Activated naive CD4-positive, alpha-beta T cell treated with anti-CD3 and anti-CD28 coated beads, Interleukin-2, amount 10 ng/mL, durations not matched to agents 7 days and 5 days (primary cell): Measurements from ENCODE around the gene WDR35.
"Not testable (repeated sequence)": the region's sequence is repeated elsewhere in the genome, so short reads cannot be mapped to it uniquely, and the experiment has no call there.

Experiments
- CTCF ChIA-PET: fragments of 350-600 bp; sonication (Branson Sonifier 250); formaldehyde crosslinking; loops from one replicate; lab custom pipeline; 2021; ENCODE audit warnings: antibody characterized with exemption; lab: Charles Lee
- DNase-seq: peaks from one replicate; pipeline ENCODE4 v3.0.0-alpha.2; 2020
- H3K27ac Mint-ChIP-seq: one replicate; pipeline ENCODE4 v1.8.0; 2021; ENCODE audit warnings: mild to moderate bottlenecking, moderate library complexity, mixed read lengths
- H3K27me3 Mint-ChIP-seq: one replicate; pipeline ENCODE4 v1.8.0; 2021; ENCODE audit warnings: mild to moderate bottlenecking, mixed read lengths
- H3K36me3 Mint-ChIP-seq: one replicate; pipeline ENCODE4 v1.8.0; 2021; ENCODE audit warnings: mixed read lengths
- H3K4me1 Mint-ChIP-seq: one replicate; pipeline ENCODE4 v1.8.0; 2021; ENCODE audit warnings: mixed read lengths
- H3K4me3 Mint-ChIP-seq: one replicate; pipeline ENCODE4 v1.8.0; 2021; ENCODE audit warnings: mild to moderate bottlenecking, moderate library complexity, mixed read lengths
- H3K9me3 Mint-ChIP-seq: one replicate; pipeline ENCODE4 v1.8.0; 2021; ENCODE audit warnings: mixed read lengths

The WDR35 gene

GRCh38 chr2:19943189-19943588 is 46.7 kb downstream of the WDR35 start:
- Mint-ChIP-seq H3K36me3 (no peaks in the 10 kb centered on the region), H3K9me3 (no peaks in the 10 kb centered on the region), H3K4me1 (no peaks in the 10 kb centered on the region), H3K27me3 (no peaks in the 10 kb centered on the region), H3K4me3 (no peak overlapping the region), H3K27ac (no peak overlapping the region)
- CTCF ChIA-PET: interaction anchor here (0.9 kb wide), 1 partner anchor 72 kb away, joined by 3 read pairs; no protein-coding TSS in a partner anchor
- DNase-seq: no peak

DNA sequence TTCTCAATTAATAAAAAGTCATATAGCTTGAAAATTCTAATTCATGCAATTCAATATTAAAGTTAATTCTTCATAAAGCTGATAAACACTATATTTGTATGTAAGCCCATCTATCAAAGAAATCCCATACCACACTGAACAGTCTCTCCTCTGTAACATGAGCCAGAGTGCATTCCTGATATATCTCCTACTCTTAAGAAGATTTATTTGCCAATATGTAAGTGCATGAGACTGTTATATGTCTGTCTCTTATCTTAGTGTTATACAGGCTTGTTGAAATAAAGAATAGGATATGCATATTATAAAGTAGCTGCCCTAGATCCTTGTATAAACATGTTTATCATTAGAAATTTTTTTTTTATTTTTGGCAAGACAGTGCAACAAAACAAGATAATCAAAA is 47.7 kb downstream of the WDR35 start:
- CTCF ChIA-PET: no interaction called here
- Mint-ChIP-seq H3K27me3 (no peaks in the 10 kb centered on the region), H3K27ac (no peak overlapping the region), H3K4me3 (no peak overlapping the region), H3K36me3 (no peaks in the 10 kb centered on the region), H3K4me1 (no peaks in the 10 kb centered on the region), H3K9me3 (no peaks in the 10 kb centered on the region)
- no peak for DNase-seq

DNA sequence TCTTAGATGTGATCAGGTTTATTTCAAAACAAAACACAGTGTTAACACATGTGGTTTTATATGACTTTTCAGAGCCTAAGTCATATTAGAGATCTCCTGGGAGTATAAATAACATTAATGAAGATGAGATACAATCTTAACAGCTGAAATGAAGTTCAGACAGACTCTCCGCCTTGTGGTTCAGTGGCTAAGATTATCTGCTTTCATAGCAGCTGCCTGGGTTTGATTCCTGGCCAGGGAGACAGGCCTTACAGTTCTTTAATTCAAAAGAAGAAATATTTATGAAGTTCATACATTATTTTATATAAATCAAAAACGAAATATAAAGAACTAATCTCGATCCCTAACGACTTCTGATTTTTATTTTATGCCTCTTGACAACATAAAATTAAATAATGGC is 52.9 kb downstream of the WDR35 start:
- CTCF ChIA-PET: no interaction called here

DNA sequence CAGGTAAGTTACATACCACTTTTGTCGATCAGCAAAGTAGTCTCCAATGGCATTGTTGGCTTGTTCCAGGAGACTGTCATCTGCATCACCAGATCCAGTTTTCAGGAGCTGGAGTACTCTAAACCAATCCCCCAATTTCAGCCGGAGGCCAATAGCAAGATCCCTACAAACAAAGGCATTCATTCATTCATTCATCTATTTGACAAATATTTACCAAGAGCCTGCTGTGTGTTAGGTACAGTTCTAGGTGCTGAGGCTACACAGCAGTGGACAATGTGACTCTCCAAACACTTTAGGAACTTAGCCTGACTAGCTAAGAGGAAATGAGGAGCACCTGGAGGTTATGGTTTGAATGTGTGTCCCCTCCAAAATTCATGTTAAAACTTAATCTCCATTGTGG is 53.7 kb downstream of the WDR35 start:
- no peak overlapping the region for H3K4me3 Mint-ChIP-seq
- H3K27me3 Mint-ChIP-seq: no peaks in the 10 kb centered on the region
- no peaks in the 10 kb centered on the region for H3K4me1 Mint-ChIP-seq
- CTCF ChIA-PET: interaction anchor here (0.5 kb wide), 1 partner anchor 226 kb away, joined by 3 read pairs; no protein-coding TSS in a partner anchor
- H3K9me3 Mint-ChIP-seq: no peaks in the 10 kb centered on the region
- H3K27ac Mint-ChIP-seq: no peak overlapping the region
- DNase-seq: no peak
- no peaks in the 10 kb centered on the region for H3K36me3 Mint-ChIP-seq

More for the DNA sequence above, 52.9 kb downstream of the WDR35 start:
- Mint-ChIP-seq H3K4me1 (no peaks in the 10 kb centered on the region), H3K9me3 (no peaks in the 10 kb centered on the region), H3K4me3 (no peak overlapping the region), H3K36me3 (no peaks in the 10 kb centered on the region), H3K27me3 (no peaks in the 10 kb centered on the region), H3K27ac (no peak overlapping the region)
- no peak for DNase-seq

DNA sequence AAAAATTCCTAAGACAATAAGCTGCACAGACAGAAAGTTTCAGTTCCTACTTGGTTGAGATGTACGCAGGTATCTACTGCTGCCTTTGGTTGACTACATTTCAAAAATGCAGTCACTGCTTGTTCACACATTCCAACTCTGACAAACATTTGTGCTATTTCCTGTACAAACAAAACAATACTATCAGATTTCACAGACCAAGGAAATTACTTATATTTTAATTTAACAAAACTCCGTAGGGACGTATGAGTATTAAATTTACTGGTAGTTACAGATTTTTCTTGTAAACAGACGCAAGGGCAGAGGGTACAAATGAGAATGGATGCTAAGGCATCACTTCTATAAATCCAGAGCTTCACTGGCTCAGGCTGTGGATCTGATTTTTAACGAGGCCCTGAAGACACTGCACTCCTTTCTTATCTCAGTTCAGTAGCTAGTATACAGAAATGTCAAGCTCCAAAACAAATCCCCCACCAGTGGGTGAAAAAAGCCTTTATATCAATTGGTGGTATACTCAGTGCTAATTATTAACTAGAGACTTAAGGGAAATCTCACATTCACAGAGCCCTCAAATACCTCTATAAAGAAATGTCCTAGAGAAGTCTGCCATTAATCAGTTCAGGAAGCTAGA is 56.4 kb downstream of the WDR35 start:
- Mint-ChIP-seq H3K4me1 (no peaks in the 10 kb centered on the region), H3K36me3 (peaks cover 3% of the 10 kb centered on the region)

DNA sequence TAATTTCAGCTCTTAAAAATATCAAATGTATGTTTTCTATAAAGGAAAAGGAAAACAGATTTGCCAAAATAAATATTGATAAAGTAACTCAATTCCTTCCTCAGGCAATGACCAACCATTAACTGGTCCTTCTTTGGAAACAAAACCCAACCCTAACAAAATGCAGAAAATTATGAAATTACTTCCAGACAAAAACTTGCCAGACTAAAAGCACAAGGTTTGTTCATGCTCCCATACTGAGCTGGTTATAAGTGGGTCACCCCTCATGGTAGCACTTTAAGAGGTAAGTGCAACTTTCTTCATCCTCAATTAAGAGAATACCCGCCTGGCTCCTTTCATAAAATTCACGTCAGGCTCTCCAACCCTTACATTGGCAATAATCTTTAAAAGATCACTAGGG is 57.0 kb downstream of the WDR35 start:
- no peak overlapping the region for H3K27ac Mint-ChIP-seq
- H3K36me3 Mint-ChIP-seq: peaks cover 4% of the 10 kb centered on the region
- H3K4me1 Mint-ChIP-seq: no peaks in the 10 kb centered on the region
- H3K27me3 Mint-ChIP-seq: no peaks in the 10 kb centered on the region
- CTCF ChIA-PET: no interaction called here
- no peak overlapping the region for H3K4me3 Mint-ChIP-seq
- DNase-seq: no peak
- H3K9me3 Mint-ChIP-seq: peaks cover 3% of the 10 kb centered on the region

More for the DNA sequence above, 56.4 kb downstream of the WDR35 start:
- CTCF ChIA-PET: no interaction called here
- H3K27me3 Mint-ChIP-seq: no peaks in the 10 kb centered on the region
- H3K9me3 Mint-ChIP-seq: no peaks in the 10 kb centered on the region
- H3K27ac Mint-ChIP-seq: no peak overlapping the region
- DNase-seq: no peak
- no peak overlapping the region for H3K4me3 Mint-ChIP-seq

DNA sequence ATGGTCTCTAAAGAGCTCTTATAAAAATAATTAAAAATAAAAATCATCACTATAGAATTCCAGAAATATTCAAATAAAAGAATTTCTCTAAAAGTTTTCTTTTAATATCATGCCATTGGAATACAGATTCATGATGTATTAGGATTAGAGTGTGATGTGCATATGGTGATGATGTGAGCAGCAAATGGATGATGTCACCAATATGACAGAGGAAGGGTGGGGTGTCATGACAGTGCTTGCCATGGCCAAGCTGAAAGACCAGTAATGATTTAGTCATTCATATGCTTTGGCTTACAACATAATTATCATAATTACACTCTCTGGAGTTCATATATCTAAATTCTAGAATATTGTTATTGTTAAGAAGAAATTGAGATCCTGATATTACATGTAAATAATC is 60.7 kb downstream of the WDR35 start:
- Mint-ChIP-seq H3K9me3 (peaks cover 17% of the 10 kb centered on the region), H3K27me3 (no peaks in the 10 kb centered on the region), H3K4me1 (no peaks in the 10 kb centered on the region), H3K4me3 (no peak overlapping the region), H3K36me3 (peaks cover 17% of the 10 kb centered on the region), H3K27ac (no peak overlapping the region)
- CTCF ChIA-PET: no interaction called here
- DNase-seq: no peak

DNA sequence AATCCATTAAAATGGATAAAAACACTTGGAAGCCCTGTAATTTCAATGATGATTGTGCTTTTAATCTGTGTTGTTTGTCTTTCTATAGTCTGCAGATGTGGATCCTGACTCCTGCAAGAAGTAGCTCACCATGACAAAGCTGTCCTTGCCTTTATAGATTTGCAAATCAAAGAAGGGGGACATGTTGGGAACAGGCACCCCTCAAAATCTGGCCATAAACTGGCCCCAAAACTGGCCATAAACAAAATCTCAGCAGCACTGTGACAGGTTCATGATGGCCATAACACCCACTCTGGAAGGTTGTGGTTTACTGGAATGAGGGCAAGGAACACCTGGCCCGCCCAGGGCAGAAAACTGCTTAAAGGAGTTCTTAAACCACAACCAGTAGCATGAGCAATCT is 62.1 kb downstream of the WDR35 start:
- DNase-seq, H3K4me1 Mint-ChIP-seq, H3K27ac Mint-ChIP-seq, H3K4me3 Mint-ChIP-seq, H3K27me3 Mint-ChIP-seq, CTCF ChIA-PET: not testable (repeated sequence)
- Mint-ChIP-seq H3K36me3 (peaks cover 17% of the 10 kb centered on the region), H3K9me3 (peaks cover 17% of the 10 kb centered on the region)

GRCh38 chr2:19924526-19924925 is 65.4 kb downstream of the WDR35 start:
- Mint-ChIP-seq H3K36me3 (peaks cover 17% of the 10 kb centered on the region), H3K9me3 (peaks cover 17% of the 10 kb centered on the region)
- H3K27ac Mint-ChIP-seq, CTCF ChIA-PET, H3K27me3 Mint-ChIP-seq, H3K4me3 Mint-ChIP-seq, H3K4me1 Mint-ChIP-seq, DNase-seq: not testable (repeated sequence)

DNA sequence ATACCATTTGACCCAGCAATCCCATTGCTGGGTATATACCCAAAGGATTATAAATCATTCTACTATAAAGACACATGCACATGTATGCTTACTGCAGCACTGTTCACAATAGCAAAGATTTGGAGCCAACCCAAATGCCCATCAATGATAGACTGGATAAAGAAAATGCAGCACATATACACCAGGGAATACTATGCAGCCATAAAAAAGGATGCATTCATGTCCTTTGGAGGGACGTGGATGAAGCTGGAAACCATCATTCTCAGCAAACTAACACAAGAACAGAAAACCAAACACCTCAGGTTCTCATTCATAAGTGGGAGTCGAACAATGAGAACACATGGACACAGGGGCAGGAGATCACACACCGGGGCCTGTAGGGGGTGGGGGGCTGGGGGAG is 67.7 kb downstream of the WDR35 start:
- H3K4me3 Mint-ChIP-seq, H3K27me3 Mint-ChIP-seq, H3K27ac Mint-ChIP-seq, DNase-seq, H3K9me3 Mint-ChIP-seq, H3K4me1 Mint-ChIP-seq, CTCF ChIA-PET: not testable (repeated sequence)
- H3K36me3 Mint-ChIP-seq: peaks cover 13% of the 10 kb centered on the region

GRCh38 chr2:19916385-19916950 is 73.4 kb downstream of the WDR35 start:
- no peaks in the 10 kb centered on the region for H3K36me3 Mint-ChIP-seq
- H3K27me3 Mint-ChIP-seq: no peaks in the 10 kb centered on the region
- no peaks in the 10 kb centered on the region for H3K9me3 Mint-ChIP-seq
- no peaks in the 10 kb centered on the region for H3K4me1 Mint-ChIP-seq
- no peak overlapping the region for H3K27ac Mint-ChIP-seq
- DNase-seq: no peak
- no peak overlapping the region for H3K4me3 Mint-ChIP-seq
- CTCF ChIA-PET: no interaction called here

DNA sequence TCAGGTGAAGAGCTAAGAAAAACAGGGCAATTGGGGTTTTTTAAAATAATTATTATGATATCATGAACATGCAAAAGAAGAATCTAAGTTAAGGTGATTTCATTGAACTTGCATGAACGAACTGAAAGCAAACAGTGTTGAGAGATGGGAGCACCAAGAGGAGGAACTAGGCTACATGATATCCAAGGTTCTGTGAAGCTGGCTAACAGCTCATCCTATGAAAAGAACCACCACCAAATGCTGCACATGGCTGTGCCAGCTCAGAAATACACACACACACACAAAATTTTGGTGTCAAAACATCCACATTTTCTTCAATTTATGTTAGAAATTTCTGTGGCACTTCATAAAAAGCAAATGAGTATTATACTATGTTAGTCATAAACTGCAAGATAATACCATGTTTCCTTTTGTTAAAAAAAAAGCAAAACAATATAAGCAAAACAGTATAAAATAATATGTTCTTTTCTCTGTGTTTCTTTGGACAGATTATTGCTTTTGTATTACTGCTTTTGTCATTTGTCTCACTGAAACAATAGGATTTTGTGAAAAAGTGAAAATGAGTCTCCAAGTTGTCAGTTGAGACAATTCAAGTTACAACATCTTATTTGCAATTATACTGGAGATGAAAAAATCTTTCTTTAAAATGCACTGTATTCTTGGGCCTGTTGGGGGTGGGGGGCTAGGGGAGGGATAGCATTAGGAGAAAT is 75.5 kb downstream of the WDR35 start:
- Mint-ChIP-seq H3K4me1 (no peaks in the 10 kb centered on the region), H3K27me3 (no peaks in the 10 kb centered on the region), H3K27ac (no peak overlapping the region), H3K36me3 (no peaks in the 10 kb centered on the region), H3K9me3 (no peaks in the 10 kb centered on the region), H3K4me3 (no peak overlapping the region)
- CTCF ChIA-PET: no interaction called here
- DNase-seq: no peak

- no peak overlapping the region for H3K27ac Mint-ChIP-seq
- no peak overlapping the region for H3K4me3 Mint-ChIP-seq
- H3K4me1 Mint-ChIP-seq: no peaks in the 10 kb centered on the region
- H3K9me3 Mint-ChIP-seq: no peaks in the 10 kb centered on the region
- H3K36me3 Mint-ChIP-seq: no peaks in the 10 kb centered on the region
- no peaks in the 10 kb centered on the region for H3K27me3 Mint-ChIP-seq
- CTCF ChIA-PET: interaction anchor here (0.6 to 1.8 kb wide), 3 partner anchors 48 to 111 kb away, joined by 3 to 4 read pairs (median 3); no protein-coding TSS in a partner anchor
- DNase-seq: no peak
Observed at GRCh38 chr2:19911808-19912509, 77.9 kb downstream of the WDR35 start.

DNA sequence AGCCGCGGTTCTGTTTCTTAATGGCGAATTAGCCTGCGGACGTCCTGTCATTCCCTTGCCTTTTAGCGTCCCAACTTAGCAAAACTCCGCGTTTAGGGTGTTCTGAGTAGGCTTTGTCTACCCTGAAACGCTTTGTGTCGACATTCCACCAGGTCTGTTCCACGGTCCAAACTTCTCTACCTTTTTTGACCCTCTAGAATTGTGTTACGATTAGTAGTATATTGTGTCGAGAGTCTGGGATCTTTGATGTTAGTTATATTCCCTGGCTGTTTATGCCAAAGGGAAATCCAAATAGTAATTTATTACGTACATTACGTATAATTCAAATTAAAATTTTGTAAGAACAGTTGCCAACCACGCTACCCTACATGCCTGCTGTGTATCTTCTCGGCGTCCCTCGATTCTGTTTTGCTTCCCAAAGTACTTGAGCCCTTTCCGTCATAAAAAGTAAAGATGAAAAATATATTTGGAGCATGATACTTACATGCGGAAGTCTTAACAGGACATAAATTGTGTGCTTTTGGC is 87.6 kb downstream of the WDR35 start:
- CTCF ChIA-PET: no interaction called here
- peak overlapping the region; percentile 93 for H3K27ac Mint-ChIP-seq
- H3K27me3 Mint-ChIP-seq: peaks cover 15% of the 10 kb centered on the region
- H3K4me3 Mint-ChIP-seq: peak overlapping the region; percentile 84
- no peaks in the 10 kb centered on the region for H3K9me3 Mint-ChIP-seq
- no peak for DNase-seq
- peaks cover 43% of the 10 kb centered on the region for H3K4me1 Mint-ChIP-seq
- H3K36me3 Mint-ChIP-seq: peaks cover 21% of the 10 kb centered on the region
